22Rv1 (cell line): ENCODE results near the gene CCS.

Experiments used
- H3K27ac ChIP-seq: fragments of 450-650 bp; 2 replicates; pipeline ENCODE4 v1.5.1; 2017
- CTCF ChIP-seq: fragments of 450-650 bp; IDR thresholded peaks from 2 replicates; pipeline ENCODE4 v1.5.1; 2017; ENCODE audit warnings: mild to moderate bottlenecking
- ZFX ChIP-seq: fragments of 450-650 bp; IDR thresholded peaks from 2 replicates; pipeline ENCODE4 v1.6.1; 2017; ENCODE audit warnings: antibody characterized with exemption, borderline replicate concordance

CCS gene

GRCh38 chr11:66598993-66599392, 6.0 kb downstream of the CCS start:
- no peak overlapping the region for H3K27ac ChIP-seq
- TF ChIP-seq CTCF (no peak), ZFX (no peak)

- no peak overlapping the region for H3K27ac ChIP-seq
- TF ChIP-seq CTCF (no peak), ZFX (no peak)
Measured at GRCh38 chr11:66600219-66600618, 7.2 kb downstream of the CCS start.

DNA sequence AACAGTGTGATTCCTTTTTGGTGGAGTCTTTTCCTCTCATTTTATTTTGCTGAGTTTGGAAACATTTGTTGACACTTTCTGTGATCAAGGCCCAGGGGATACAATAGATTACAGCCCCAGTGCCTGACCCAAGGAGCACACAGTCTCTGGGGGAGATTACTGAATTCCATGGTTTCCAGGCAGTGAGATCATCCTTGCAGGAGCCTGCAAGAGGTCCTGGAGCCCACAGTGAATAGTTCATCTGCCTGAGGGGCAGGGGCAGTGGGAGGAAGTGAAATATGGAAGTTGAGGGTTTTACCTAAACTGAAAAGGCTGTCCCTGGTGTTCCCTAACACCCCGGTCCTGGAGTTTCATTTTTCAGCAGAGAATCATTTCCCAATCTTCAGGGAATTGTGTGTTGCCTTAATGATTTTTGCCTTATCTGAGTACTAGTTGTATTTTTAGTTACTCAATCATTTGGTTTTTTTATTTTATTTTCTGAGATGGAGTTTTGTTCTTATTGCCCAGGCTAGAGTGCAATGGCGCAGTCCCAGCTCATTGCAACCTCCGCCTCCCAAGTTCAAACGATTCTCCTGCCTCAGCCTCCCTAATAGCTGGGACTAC, 7.7 kb downstream of the CCS start:
- H3K27ac ChIP-seq: no peak overlapping the region
- no peak for TF ChIP-seq ZFX
- TF ChIP-seq CTCF: no peak

- no peak for TF ChIP-seq ZFX
- no peak overlapping the region for H3K27ac ChIP-seq
Measured at GRCh38 chr11:66603072-66603471, 10.1 kb downstream of the CCS start.

- TF ChIP-seq CTCF: no peak
- no peak for TF ChIP-seq ZFX
- no peak overlapping the region for H3K27ac ChIP-seq
Measured at GRCh38 chr11:66604155-66604554, 11.2 kb downstream of the CCS start.

GRCh38 chr11:66606608-66607007, 13.6 kb downstream of the CCS start:
- H3K27ac ChIP-seq: peak overlapping the region; percentile 4; the same call in 1 of the 2 replicates

- TF ChIP-seq CTCF (no peak), ZFX (no peak)
- H3K27ac ChIP-seq: peak overlapping the region; percentile 4; the same call in 1 of the 2 replicates
Measured at GRCh38 chr11:66607126-66607834, 14.3 kb downstream of the CCS start.

DNA sequence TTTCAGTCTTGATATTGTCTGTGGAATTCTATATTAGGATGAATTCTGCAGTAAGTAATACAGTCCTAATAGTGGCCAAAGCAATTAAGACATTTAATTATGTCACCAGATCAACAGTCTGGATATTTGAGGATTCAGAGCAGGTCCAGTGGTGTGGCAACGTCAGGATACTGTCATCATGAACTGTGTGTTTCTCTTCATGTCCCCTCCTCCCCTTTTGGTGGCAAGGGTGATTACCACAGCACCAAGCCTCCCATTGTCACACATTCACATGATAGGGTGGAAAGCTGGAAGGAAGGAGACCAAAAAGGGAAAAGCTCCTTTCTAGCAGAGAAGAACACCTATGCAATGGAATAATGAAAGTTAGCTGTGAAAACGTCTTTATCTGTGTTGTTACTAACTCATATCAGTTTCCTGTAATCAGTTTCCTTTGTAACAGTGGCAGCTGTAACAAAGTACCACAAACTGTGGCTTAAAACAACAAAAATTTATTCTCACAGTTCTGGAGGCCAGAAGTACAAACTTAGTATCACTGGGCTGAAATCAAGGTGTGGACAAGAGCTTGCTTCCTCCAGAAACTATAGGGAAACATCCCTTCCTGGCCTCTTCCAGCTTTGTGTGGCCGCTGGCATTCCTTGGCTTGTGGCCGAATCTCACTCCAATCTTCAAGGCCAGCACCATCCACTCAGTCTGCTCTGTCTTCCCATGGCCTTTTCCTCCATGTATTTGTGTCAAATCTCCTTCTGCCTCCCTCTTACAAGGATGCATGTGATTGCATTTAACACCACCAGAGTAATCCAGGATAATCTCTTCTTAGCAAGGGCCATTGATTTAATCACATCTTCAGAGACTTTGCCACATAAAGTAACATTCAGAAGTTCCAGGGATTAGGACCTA, 17.0 kb downstream of the CCS start:
- no peak overlapping the region for H3K27ac ChIP-seq

More for the DNA sequence above, 17.0 kb downstream of the CCS start:
- no peak for TF ChIP-seq CTCF
- TF ChIP-seq ZFX: no peak
